Endothelial cell of umbilical vein (primary cell): ENCODE results near the gene MOB2. TPM values are rescaled to one million over a fixed set of nuclear protein-coding genes. Genes with fewer than 3 reads are reported as not detected.

Source experiments
- BruUV-seq: library from RNA; stranded (reverse); fragments of 400-500 nt; replicated peaks from 2 replicates; lab custom pipeline; 2021; lab: Mats Ljungman, UMichigan
- CTCF ChIA-PET: fragments of 300-600, 350-600 bp; sonication (Branson Sonifier 250); formaldehyde crosslinking; loops from one replicate; lab custom pipeline; 2021; ENCODE audit warnings: antibody characterized with exemption, inconsistent platforms; lab: Charles Lee
- POLR2A ChIA-PET: fragments of 300-600, 350-600 bp; sonication (Branson Sonifier 250); formaldehyde crosslinking; loops from one replicate; lab custom pipeline; 2021; ENCODE audit warnings: antibody characterized with exemption, inconsistent platforms; lab: Charles Lee
- DNase-seq: peaks from one replicate; pipeline ENCODE4 v3.0.0-alpha.2; 2011; ENCODE audit warnings: low read depth, low spot score
- FAIRE-seq: peaks from 2 replicates; lab custom pipeline; 2011; peaks lifted over from hg19 to GRCh38; lab: Jason Lieb, UNC
- H2AFZ ChIP-seq: 2 replicates; pipeline ENCODE4 v1.6.0; 2012; ENCODE audit warnings: low read depth, low read length, control low read depth, inconsistent platforms
- H3K27ac ChIP-seq: 2 replicates; pipeline ENCODE4 v1.5.1; 2011; ENCODE audit warnings: low read depth, mild to moderate bottlenecking, control low read depth, low read length, moderate library complexity; ENCODE audit not compliant: insufficient read depth
- H3K27me3 ChIP-seq, 2 experiments: 2 replicates each; pipeline versions ENCODE4 v1.6.0 to v1.6.1; 2011; ENCODE audit warnings: low read length in 2 of 2, mixed read lengths in 1 of 2; ENCODE audit not compliant: control insufficient read depth in 2 of 2, insufficient read depth in 2 of 2
- H3K36me3 ChIP-seq, 2 experiments: 2 replicates in 1 of 2; 3 replicates in 1 of 2; pipeline ENCODE4 v1.5.1; 2011; ENCODE audit warnings: low read length in 2 of 2, mild to moderate bottlenecking in 1 of 2, moderate library complexity in 1 of 2; ENCODE audit not compliant: control insufficient read depth in 2 of 2, insufficient read depth in 2 of 2; ENCODE audit errors: extremely low read depth in 1 of 2
- H3K4me1 ChIP-seq: 3 replicates; pipeline ENCODE4 v1.5.1; 2011; ENCODE audit warnings: mild to moderate bottlenecking, low read length; ENCODE audit not compliant: control insufficient read depth, insufficient read depth; ENCODE audit errors: extremely low read depth
- H3K4me2 ChIP-seq: 2 replicates; pipeline ENCODE4 v1.6.1; 2011; ENCODE audit warnings: low read length, control low read depth, mixed read lengths; ENCODE audit not compliant: insufficient read depth
- H3K4me3 ChIP-seq, 3 experiments: fragments of 200-600 bp in 1 of 3; sonication (generic), shearing (Covaris generic) in 1 of 3; replicated peaks in 1 of 3; 2 replicates each; pipeline ENCODE4 v1.5.1; 2011 to 2016; ENCODE audit warnings: control low read depth in 3 of 3, low read length in 3 of 3, mild to moderate bottlenecking in 2 of 3, inconsistent platforms in 1 of 3, low read depth in 1 of 3, moderate library complexity in 1 of 3; ENCODE audit not compliant: insufficient read depth in 1 of 3
- H3K79me2 ChIP-seq: 2 replicates; pipeline ENCODE4 v1.6.0; 2012; ENCODE audit warnings: low read length, inconsistent platforms; ENCODE audit not compliant: control insufficient read depth, insufficient read depth
- H3K9ac ChIP-seq: replicated peaks from 2 replicates; pipeline ENCODE3; 2011; ENCODE audit warnings: low read length, control low read depth; ENCODE audit not compliant: insufficient read depth; ENCODE audit errors: extremely low read depth
- H3K9me1 ChIP-seq: replicated peaks from 3 replicates; pipeline ENCODE4 v1.6.0; 2011; ENCODE audit warnings: mild to moderate bottlenecking, low read length; ENCODE audit not compliant: control insufficient read depth, insufficient read depth; ENCODE audit errors: extremely low read depth
- H3K9me3 ChIP-seq: replicated peaks from 2 replicates; pipeline ENCODE4 v1.5.1; 2012; ENCODE audit warnings: low read length, inconsistent platforms; ENCODE audit not compliant: control insufficient read depth, insufficient read depth
- H4K20me1 ChIP-seq: replicated peaks from 2 replicates; pipeline ENCODE3; 2011; ENCODE audit warnings: mild to moderate bottlenecking, low read length; ENCODE audit not compliant: control insufficient read depth, insufficient read depth; ENCODE audit errors: extremely low read depth
- EZH2 ChIP-seq: IDR thresholded peaks from 2 replicates; pipeline ENCODE4 v1.6.1; 2012; ENCODE audit warnings: borderline replicate concordance, low read depth, mild to moderate bottlenecking, moderate library complexity, low read length, inconsistent platforms; ENCODE audit not compliant: severe bottlenecking
- FOS ChIP-seq: IDR thresholded peaks from 2 replicates; pipeline ENCODE4 v1.6.1; 2011; ENCODE audit warnings: mild to moderate bottlenecking, low read length, moderate library complexity, borderline replicate concordance; ENCODE audit not compliant: insufficient read depth
- GATA2 ChIP-seq: IDR thresholded peaks from 2 replicates; pipeline ENCODE4 v1.7.0; 2011; ENCODE audit warnings: low read depth, mild to moderate bottlenecking, moderate library complexity, mixed read lengths, low read length; ENCODE audit not compliant: insufficient read length, insufficient read depth
- JUN ChIP-seq: IDR thresholded peaks from 2 replicates; pipeline ENCODE4 v1.6.1; 2011; ENCODE audit warnings: borderline replicate concordance, low read depth; ENCODE audit not compliant: insufficient read length, insufficient read depth
- MYC ChIP-seq: IDR thresholded peaks from one replicate; pipeline ENCODE4 v1.6.1; 2011; ENCODE audit warnings: mild to moderate bottlenecking, low read depth, low read length
- POLR2A ChIP-seq: IDR thresholded peaks from 2 replicates; pipeline ENCODE4 v1.6.1; 2012; ENCODE audit warnings: low read depth, mild to moderate bottlenecking, control low read depth, low read length
- POLR2AphosphoS5 ChIP-seq: IDR thresholded peaks from 2 replicates; pipeline ENCODE4 v1.6.1; 2012; ENCODE audit warnings: low read depth, mild to moderate bottlenecking, control low read depth, low read length, moderate library complexity; ENCODE audit not compliant: insufficient read depth
- dilution Hi-C: fragments of 300-500 bp; cut with MboI; formaldehyde crosslinking; loops from one replicate; pipeline ENCODE4 v1.15.0; 2019; ENCODE audit warnings: low sequenced_read_pairs; ENCODE audit not compliant: extremely low pct_ligation_motif_present
- intact Hi-C: fragments of 100-400 bp; cut with micrococcal nuclease; formaldehyde crosslinking; loops from one replicate; pipeline ENCODE4 v1.10.0; 2022
- polyA plus RNA-seq, 4 experiments: library from polyadenylated mRNA; depleted of rRNA in 3 of 4; stranded (reverse) in 3 of 4; unstranded in 1 of 4; fragments of >200 nt; gene quantifications; 2 replicates each; pipeline versions ENCODE4 v1.2.1 to v1.2.3, GENCODE V29; 2011 to 2012; ENCODE audit warnings: missing spikeins in 1 of 4
- total RNA-seq: library from RNA; stranded (reverse); gene quantifications from 2 replicates; pipeline ENCODE4 v1.2.3, GENCODE V29; 2021
- TF ChIP-seq, protein P1 (sequence below): IDR thresholded peaks from 2 replicates; pipeline ENCODE4 v1.6.1; 2011; ENCODE audit not compliant: insufficient read depth, insufficient read length
- TF ChIP-seq, protein P2 (sequence below), 2 donors: IDR thresholded peaks; 1 replicate in 1 of 2; 2 replicates in 1 of 2; pipeline ENCODE4 v1.5.1; 2011; ENCODE audit warnings: low read length in 2 of 2, mild to moderate bottlenecking in 2 of 2, moderate library complexity in 2 of 2, control low read depth in 1 of 2, inconsistent platforms in 1 of 2, low read depth in 1 of 2; ENCODE audit not compliant: insufficient read depth in 1 of 2; ENCODE audit errors: extremely low read depth in 1 of 2

MOB2 gene
- total and polyA plus RNA-seq, 2 donors (not counting 3 experiments of a cell fraction or from before 2014, with no cell fraction given) = 38.2 to 50.6 TPM

DNA sequence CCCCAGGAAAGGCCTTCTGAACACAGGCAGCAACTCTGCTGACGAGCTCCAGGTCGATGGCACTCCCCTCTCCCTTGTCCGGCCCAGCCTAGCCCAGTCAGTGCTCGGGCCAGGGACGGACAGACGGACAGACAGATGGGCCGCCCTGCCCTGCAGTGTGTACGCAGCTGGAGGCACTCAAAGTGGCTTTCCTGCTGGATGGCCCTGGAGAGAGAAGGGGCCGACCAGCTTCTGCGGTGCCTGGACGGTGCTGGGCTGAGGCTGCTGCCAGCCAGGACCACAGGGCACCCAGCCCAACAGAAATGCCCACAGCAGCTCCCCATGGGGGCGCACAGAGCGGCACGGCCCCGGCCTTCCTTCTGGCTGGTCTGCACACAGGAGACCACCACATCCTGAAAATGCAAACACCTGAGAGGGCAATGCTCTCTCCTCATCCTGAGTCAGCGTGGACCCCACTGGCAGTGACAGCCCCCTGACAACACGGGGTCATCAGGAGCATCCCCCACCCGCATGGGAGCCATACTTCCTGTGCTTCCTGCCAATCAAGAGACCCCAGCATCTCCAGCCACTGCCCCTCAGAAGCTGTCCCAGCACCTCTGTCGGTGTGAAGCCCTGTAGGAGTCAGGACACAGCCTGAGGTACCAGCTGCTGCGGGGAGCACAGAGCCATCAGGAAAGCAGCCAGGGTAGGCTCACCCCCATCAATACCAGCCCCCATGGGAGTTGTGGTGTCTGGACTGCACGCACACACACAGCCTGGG, 692 bp upstream of the MOB2 start:
- Histone ChIP-seq H3K4me2 (no peak overlapping the region), H2AFZ (no peak overlapping the region), H3K4me1 (no peaks in the 10 kb centered on the region), H3K9ac (no peak overlapping the region), H3K9me3 (no peaks in the 10 kb centered on the region), H3K79me2 (peaks cover 12% of the 10 kb centered on the region), H3K27ac (no peak overlapping the region), H3K9me1 (no peaks in the 10 kb centered on the region), H3K4me3 (no peak overlapping the region), H3K27me3 (no peaks in the 10 kb centered on the region), H4K20me1 (peaks cover 2% of the 10 kb centered on the region), H3K36me3 (no peaks in the 10 kb centered on the region)
- TF ChIP-seq GATA2 = no peak
- FAIRE-seq (no peak), DNase-seq (no peak)
- intact Hi-C loops = no loop called here
- ChIA-PET CTCF (no interaction called here), POLR2A (no interaction called here)
- BruUV-seq = no TSS peak
- dilution Hi-C loops = no loop called here

DNA sequence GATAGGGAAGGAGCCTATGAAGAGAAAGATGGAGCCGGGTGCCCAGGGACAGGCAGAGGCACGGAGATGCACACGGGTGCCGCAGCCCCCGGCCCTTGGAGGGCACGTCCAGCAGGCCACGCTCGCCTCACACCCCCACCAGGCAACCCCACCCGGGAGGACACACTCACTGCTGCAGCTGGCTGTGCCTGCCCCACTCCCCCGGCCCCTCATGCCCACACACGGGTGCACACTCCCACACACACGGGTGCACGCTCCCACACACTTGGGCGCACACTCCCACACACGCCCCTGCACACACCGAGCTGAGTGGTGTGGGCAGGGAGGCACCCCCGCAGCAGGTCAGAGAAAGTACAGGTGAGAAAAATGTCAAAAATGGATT, 1.1 kb downstream of the MOB2 start:
- Histone ChIP-seq H3K36me3 (peaks cover 0 to 3% of the 10 kb centered on the region in 2 experiments), H3K4me2 (no peak overlapping the region), H3K27me3 (no peaks in the 10 kb centered on the region), H2AFZ (no peak overlapping the region), H3K9me3 (no peaks in the 10 kb centered on the region), H3K27ac (no peak overlapping the region), H3K9ac (no peak overlapping the region), H3K79me2 (no peaks in the 10 kb centered on the region), H4K20me1 (no peaks in the 10 kb centered on the region), H3K9me1 (no peaks in the 10 kb centered on the region), H3K4me1 (no peaks in the 10 kb centered on the region), H3K4me3 (no peak overlapping the region)
- ChIA-PET CTCF (no interaction called here), POLR2A (no interaction called here)
- FAIRE-seq (no peak), DNase-seq (no peak)
- dilution Hi-C loops (no loop called here), intact Hi-C loops (no loop called here)
- TF ChIP-seq EZH2 (no peak), GATA2 (no peak), POLR2AphosphoS5 (no peak), POLR2A (no peak), FOS (no peak), MYC (no peak), JUN (no peak)
- TF ChIP-seq, protein P1, sequence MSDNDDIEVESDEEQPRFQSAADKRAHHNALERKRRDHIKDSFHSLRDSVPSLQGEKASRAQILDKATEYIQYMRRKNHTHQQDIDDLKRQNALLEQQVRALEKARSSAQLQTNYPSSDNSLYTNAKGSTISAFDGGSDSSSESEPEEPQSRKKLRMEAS = no peak
- TF ChIP-seq, protein P2, sequence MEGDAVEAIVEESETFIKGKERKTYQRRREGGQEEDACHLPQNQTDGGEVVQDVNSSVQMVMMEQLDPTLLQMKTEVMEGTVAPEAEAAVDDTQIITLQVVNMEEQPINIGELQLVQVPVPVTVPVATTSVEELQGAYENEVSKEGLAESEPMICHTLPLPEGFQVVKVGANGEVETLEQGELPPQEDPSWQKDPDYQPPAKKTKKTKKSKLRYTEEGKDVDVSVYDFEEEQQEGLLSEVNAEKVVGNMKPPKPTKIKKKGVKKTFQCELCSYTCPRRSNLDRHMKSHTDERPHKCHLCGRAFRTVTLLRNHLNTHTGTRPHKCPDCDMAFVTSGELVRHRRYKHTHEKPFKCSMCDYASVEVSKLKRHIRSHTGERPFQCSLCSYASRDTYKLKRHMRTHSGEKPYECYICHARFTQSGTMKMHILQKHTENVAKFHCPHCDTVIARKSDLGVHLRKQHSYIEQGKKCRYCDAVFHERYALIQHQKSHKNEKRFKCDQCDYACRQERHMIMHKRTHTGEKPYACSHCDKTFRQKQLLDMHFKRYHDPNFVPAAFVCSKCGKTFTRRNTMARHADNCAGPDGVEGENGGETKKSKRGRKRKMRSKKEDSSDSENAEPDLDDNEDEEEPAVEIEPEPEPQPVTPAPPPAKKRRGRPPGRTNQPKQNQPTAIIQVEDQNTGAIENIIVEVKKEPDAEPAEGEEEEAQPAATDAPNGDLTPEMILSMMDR (IDR thresholded peaks at IDR 0.05; ENCODE audit: extremely low read depth in 1 of 2, insufficient read depth in 1 of 2, low read depth in 1 of 2, low read length in 2 of 2) = no peak
- no TSS peak for BruUV-seq
